ENCODE measurements around the gene PAFAH1B2. TPM values are rescaled to one million over a fixed set of nuclear protein-coding genes. Genes with fewer than 3 reads are reported as not detected.
A peak's percentile ranks its signal among the peaks of the same experiment; 100 is the strongest.

PAFAH1B2 gene
- total and polyA plus RNA-seq, 2 of the 8 experiments (the other 6 are each of a cell fraction or from before 2014, with no cell fraction given): 38.2 to 161 TPM

DNA sequence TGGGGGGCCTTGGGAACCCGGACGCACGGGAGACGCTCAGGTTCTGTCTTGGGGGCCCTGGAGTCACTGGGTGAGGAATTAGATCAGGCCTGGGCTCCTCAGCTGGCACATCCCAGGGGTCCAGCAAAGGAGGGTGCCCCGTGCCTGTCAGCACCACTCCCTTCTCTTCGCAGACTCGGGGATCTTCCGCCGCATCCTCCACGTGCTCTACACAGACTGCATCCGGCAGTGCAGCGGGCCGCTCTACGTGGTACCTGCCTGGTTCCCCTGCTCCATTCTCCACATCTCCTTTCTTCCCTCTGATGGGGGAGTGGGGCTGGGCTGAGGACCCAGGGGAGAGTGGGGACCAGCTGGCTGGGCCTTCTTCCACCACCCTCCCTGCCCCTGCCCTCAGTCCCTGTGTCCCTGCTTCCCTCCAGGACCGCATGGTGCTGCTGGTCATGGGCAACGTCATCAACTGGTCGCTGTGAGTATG is 48.4 kb downstream of the PAFAH1B2 start:
- FAIRE-seq (no peak), DNase-seq (ENCODE audit: low read depth in 1 of 2, low spot score in 2 of 2) (no peak)
- H2AK5ac ChIP-seq (ENCODE audit: low read depth, low read length): no peak overlapping the region
- no peak for TF ChIP-seq BACH1 (IDR thresholded peaks at IDR 0.05; ENCODE audit: low read length)
- no peak for TF ChIP-seq POLR2AphosphoS5 (IDR thresholded peaks at IDR 0.05; ENCODE audit: low read depth, low read length)
- TF ChIP-seq SP2 (IDR thresholded peaks at IDR 0.05; ENCODE audit: low read length): no peak
- TF ChIP-seq, protein P1, sequence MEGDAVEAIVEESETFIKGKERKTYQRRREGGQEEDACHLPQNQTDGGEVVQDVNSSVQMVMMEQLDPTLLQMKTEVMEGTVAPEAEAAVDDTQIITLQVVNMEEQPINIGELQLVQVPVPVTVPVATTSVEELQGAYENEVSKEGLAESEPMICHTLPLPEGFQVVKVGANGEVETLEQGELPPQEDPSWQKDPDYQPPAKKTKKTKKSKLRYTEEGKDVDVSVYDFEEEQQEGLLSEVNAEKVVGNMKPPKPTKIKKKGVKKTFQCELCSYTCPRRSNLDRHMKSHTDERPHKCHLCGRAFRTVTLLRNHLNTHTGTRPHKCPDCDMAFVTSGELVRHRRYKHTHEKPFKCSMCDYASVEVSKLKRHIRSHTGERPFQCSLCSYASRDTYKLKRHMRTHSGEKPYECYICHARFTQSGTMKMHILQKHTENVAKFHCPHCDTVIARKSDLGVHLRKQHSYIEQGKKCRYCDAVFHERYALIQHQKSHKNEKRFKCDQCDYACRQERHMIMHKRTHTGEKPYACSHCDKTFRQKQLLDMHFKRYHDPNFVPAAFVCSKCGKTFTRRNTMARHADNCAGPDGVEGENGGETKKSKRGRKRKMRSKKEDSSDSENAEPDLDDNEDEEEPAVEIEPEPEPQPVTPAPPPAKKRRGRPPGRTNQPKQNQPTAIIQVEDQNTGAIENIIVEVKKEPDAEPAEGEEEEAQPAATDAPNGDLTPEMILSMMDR (IDR thresholded peaks at IDR 0.05; ENCODE audit: control extremely low read depth in 1 of 3, insufficient read depth in 1 of 3, low read depth in 1 of 3, low read length in 3 of 3): no peak
- TF ChIP-seq EZH2 (IDR thresholded peaks at IDR 0.05; ENCODE audit: low read depth, low read length, severe bottlenecking): no peak
- no peak for TF ChIP-seq SUZ12 (IDR thresholded peaks at IDR 0.05; ENCODE audit: low read length)

More for the DNA sequence above, 48.4 kb downstream of the PAFAH1B2 start:
- ChIA-PET POLR2A (ENCODE audit: partially characterized antibody) (interaction anchor here (1.5 to 3.0 kb wide), 3 partner anchors 11 to 13 kb away, joined by 4 to 14 read pairs (median 4); no protein-coding TSS in a partner anchor), CTCF (ENCODE audit: partially characterized antibody) (interaction anchor here (0.9 to 18.7 kb wide), 3 partner anchors 10 to 30 kb away, joined by 3 to 449 read pairs (median 249); partner anchors contain the start of genes PCSK7, RNF214 and SIDT2)
- Histone ChIP-seq H3K4me3 (ENCODE audit: extremely low read depth in 1 of 4, insufficient read depth in 2 of 4, low read depth in 3 of 4, low read length in 4 of 4) (no peak overlapping the region), H2BK5ac (ENCODE audit: low read depth, low read length) (peak overlapping the region; percentile 39; the same call in 1 of the 2 replicates), H3K9ac (replicated peaks in 1 of 4; ENCODE audit: extremely low read depth in 1 of 4, low read depth in 3 of 4, low read length in 3 of 4) (no peak overlapping the region), H2BK15ac (ENCODE audit: low read length) (no peak overlapping the region), H3K18ac (ENCODE audit: extremely low read depth, low read length) (no peak overlapping the region), H3K4me2 (ENCODE audit: insufficient read depth in 1 of 2, low read depth in 2 of 2, low read length in 2 of 2) (no peak overlapping the region), H3K4me1 (replicated peaks in 1 of 4; ENCODE audit: control insufficient read depth in 3 of 4, insufficient read depth in 4 of 4, low read length in 3 of 4) (no peaks in the 10 kb centered on the region), H4K91ac (replicated peaks; ENCODE audit: insufficient read length, low read length) (no peak overlapping the region), H3K79me2 (ENCODE audit: control insufficient read depth in 1 of 2, insufficient read depth in 2 of 2, low read length in 2 of 2) (no peaks in the 10 kb centered on the region), H4K20me1 (replicated peaks in 1 of 2; ENCODE audit: control insufficient read depth in 1 of 2, insufficient read depth in 2 of 2, low read length in 2 of 2) (peaks cover 2 to 3% of the 10 kb centered on the region in 2 experiments), H3K27ac (ENCODE audit: low read depth, low read length) (no peak overlapping the region), H2BK12ac (ENCODE audit: low read depth, low read length) (no peak overlapping the region), H3K56ac (replicated peaks; ENCODE audit: insufficient read length, low read depth, low read length) (no peak overlapping the region), H3K36me3 (ENCODE audit: control insufficient read depth in 2 of 4, insufficient read depth in 4 of 4, low read length in 3 of 4) (peaks cover 0 to 11% (median 1%) of the 10 kb centered on the region in 4 experiments; a peak in 3 of 8 replicates), H3K27me3 (replicated peaks in 1 of 4; ENCODE audit: control insufficient read depth in 3 of 4, extremely low read depth in 1 of 4, insufficient read depth in 3 of 4, low read length in 3 of 4) (no peaks in the 10 kb centered on the region), H4K8ac (ENCODE audit: extremely low read depth, insufficient read depth, low read length) (no peak overlapping the region), H3K14ac (ENCODE audit: insufficient read length) (no peak overlapping the region), H4K5ac (ENCODE audit: insufficient read length, low read depth, low read length) (no peak overlapping the region), H3K79me1 (ENCODE audit: low read depth, low read length) (no peaks in the 10 kb centered on the region), H2BK120ac (replicated peaks; ENCODE audit: low read depth, low read length) (no peak overlapping the region), H2AFZ (ENCODE audit: low read length) (no peak overlapping the region), H3K23me2 (ENCODE audit: low read depth, low read length) (no peaks in the 10 kb centered on the region), H3K9me3 (ENCODE audit: insufficient read depth in 2 of 2, low read depth in 1 of 2, low read length in 1 of 2) (no peaks in the 10 kb centered on the region), H2BK20ac (ENCODE audit: low read length) (no peak overlapping the region), H3K23ac (ENCODE audit: insufficient read length) (no peak overlapping the region), H3K4ac (replicated peaks; ENCODE audit: insufficient read length, low read depth, low read length) (no peak overlapping the region)
- WGBS, 2 experiments (ENCODE audit: extremely low coverage in 1 of 2, insufficient coverage in 1 of 2, insufficient read length in 1 of 2, insufficient replicate concordance in 2 of 2, low coverage in 1 of 2, low lambda C conversion rate in 2 of 2, missing lambda C conversion rate in 1 of 2): 92% methylated on average over 10 of the region's 17 CpGs; no CpG with 5 or more reads in 1 of the 2 experiments

Data from H1 (cell line).